22Rv1 (cell line): ENCODE data around the gene MGAT4A.

ENCODE experiments used
- H3K27ac ChIP-seq: fragments of 450-650 bp; 2 replicates; pipeline ENCODE4 v1.5.1; 2017
- ZFX ChIP-seq: fragments of 450-650 bp; IDR thresholded peaks from 2 replicates; pipeline ENCODE4 v1.6.1; 2017; ENCODE audit warnings: antibody characterized with exemption, borderline replicate concordance
- TF ChIP-seq, protein P1 (sequence below): fragments of 450-650 bp; IDR thresholded peaks from 2 replicates; pipeline ENCODE4 v1.5.1; 2017; ENCODE audit warnings: mild to moderate bottlenecking

Gene MGAT4A

DNA sequence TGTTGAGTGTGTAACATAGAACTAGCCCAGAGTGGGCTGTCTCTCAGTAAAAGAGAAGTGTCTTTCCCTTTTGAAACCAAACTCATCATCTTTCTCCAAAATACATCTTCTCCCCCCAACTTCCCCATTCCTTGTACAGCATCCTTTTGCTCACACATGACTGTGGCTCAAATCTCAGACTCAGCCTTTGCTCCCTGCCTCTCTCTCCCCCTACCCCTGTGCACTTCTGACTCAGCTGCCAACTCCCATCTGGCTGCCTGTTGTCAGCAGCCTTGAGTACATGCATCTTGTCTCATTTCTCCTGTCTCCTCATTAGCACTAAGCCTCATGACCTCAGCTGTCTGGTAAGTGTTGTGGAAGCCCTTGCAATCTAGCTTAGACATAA is 18.1 kb upstream of the MGAT4A start:
- no peak overlapping the region for H3K27ac ChIP-seq
- TF ChIP-seq ZFX = no peak
- TF ChIP-seq, protein P1, sequence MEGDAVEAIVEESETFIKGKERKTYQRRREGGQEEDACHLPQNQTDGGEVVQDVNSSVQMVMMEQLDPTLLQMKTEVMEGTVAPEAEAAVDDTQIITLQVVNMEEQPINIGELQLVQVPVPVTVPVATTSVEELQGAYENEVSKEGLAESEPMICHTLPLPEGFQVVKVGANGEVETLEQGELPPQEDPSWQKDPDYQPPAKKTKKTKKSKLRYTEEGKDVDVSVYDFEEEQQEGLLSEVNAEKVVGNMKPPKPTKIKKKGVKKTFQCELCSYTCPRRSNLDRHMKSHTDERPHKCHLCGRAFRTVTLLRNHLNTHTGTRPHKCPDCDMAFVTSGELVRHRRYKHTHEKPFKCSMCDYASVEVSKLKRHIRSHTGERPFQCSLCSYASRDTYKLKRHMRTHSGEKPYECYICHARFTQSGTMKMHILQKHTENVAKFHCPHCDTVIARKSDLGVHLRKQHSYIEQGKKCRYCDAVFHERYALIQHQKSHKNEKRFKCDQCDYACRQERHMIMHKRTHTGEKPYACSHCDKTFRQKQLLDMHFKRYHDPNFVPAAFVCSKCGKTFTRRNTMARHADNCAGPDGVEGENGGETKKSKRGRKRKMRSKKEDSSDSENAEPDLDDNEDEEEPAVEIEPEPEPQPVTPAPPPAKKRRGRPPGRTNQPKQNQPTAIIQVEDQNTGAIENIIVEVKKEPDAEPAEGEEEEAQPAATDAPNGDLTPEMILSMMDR = no peak

DNA sequence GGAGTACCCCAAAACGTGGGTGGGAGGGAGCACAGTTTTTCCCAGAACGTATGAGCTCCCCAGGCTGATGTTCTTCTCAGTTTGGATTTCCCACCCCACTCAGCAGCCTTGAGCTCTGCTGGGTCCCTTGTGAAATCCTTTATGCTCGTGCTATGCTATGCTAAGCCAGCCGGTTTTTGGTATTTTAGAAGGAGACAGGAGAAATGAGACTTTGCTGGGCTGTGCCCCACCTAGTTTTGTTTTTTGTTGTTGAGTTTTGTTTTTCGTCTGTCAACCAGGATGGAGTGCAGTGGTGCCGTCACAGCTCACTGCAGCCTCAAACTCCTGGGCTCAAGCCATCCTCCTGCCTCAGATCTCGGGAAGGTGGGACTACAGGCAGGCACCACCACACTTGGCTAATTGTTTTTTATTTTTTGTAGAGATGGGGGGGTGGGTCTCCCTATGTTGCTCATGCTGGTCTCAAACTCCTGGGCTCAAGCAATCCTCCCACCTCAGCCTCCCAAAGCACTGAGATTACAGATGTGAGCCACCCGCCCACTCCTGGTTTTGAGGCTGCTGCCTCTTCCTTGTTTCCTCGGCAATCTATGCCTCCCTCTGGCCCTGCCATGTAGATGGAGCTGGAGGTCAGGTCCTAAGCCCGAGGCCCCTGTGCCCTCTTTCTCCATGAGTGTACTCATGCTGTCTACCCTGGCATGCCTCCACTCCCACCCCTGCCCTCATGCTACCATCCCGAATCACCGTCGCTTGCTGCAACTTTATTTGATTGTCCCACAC is 17.5 kb upstream of the MGAT4A start:
- H3K27ac ChIP-seq = no peak overlapping the region
- no peak for TF ChIP-seq ZFX
- TF ChIP-seq, protein P1 = no peak

DNA sequence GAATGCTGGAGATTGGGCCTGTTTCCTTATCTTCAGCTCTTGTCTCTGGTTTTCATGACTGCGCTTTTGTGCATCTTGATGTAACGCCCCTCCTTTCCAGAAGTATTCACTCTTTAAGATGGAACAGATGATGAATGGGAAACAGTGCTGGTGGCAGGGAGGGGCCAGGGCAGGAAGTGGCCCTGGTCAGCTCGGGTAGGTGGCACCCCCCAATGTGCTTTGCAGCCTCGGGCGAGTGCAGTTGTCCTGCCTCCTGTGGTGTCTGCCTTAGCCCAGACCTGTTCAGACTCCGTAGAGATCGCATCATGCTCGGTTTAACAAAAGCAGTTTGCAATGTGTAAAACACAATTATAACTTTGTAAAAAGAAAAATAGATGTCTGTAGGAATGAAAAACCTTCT is 17.0 kb upstream of the MGAT4A start:
- H3K27ac ChIP-seq = no peak overlapping the region
- TF ChIP-seq ZFX = no peak
- TF ChIP-seq, protein P1 = no peak

DNA sequence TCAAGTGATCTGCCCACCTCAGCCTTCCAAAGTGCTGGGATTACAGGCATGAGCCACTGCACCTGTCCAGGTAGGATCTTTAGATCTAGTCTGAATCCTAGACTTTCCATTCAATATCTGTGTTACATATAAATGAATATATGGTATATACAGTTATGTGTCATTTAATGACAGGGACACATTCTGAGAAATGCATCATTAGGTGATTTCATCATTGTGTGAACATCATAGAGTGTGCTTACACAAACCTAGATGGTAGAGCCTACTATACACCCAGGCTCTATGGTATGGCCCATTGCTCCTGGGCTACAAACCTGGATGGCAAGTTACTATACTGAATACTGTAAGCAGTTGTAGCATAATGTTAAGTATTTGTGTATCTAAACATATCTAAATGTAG is 15.5 kb upstream of the MGAT4A start:
- TF ChIP-seq, protein P1 = no peak
- TF ChIP-seq ZFX = no peak
- H3K27ac ChIP-seq = no peak overlapping the region

DNA sequence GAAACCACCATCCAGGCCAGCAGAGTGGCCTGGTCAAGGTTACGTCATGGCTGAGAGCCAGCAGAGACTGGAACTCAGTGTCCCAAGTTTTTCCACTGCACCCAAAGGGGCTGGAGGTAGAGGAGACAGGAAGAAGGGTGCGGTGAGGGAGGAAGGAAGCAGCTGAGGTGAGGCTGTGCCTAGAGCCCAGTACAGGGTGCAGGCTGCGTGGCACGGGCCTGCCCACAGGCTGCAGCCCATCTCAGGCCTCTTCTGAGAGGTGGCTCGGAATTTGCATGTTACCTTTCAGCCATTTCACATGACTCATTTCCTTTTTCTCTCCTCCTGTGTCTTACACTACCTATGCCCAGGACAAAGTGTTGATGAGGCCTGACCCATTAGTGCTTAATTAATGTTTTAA is 13.7 kb upstream of the MGAT4A start:
- H3K27ac ChIP-seq = no peak overlapping the region
- TF ChIP-seq, protein P1 = no peak
- no peak for TF ChIP-seq ZFX

DNA sequence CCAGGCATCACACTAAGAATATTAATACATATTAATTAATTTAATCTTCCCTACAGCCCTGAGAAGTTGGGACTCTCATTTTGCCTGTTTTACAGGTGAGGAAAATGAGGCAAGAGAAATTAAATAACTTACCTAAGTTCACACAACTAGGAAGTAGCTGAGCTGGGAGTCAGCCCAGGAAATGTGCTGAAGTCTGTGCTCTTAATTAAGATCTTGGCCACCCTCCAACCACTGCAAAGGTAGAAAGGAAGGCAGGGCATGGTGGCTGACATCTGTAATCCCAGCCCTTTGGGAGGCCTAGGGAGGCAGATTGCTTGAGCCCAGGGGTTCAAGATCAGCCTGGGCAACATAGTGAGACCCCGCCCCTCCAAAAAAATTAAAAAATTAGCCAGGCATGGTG is 12.9 kb upstream of the MGAT4A start:
- no peak for TF ChIP-seq ZFX
- TF ChIP-seq, protein P1 = no peak
- no peak overlapping the region for H3K27ac ChIP-seq

DNA sequence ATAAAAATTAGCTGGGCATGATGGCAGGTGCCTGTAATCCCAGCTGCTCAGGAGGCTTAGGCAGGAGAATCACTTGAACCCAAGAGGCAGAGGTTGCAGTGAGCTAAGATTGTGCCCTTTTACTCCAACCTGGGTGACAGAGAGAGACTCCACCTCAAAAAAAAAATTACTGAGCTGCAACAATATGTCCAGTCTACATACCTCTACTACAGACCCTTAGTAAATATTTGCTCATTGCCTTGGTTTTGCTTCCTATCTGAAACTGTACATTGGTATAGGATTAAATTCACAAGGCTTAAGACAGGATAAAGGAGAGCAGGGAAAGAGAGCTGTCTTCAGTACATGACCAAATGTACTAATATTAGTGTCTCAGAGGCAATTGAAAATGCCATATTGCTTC is 8.1 kb upstream of the MGAT4A start:
- no peak for TF ChIP-seq ZFX
- TF ChIP-seq, protein P1 = no peak

More for the DNA sequence above, 8.1 kb upstream of the MGAT4A start:
- H3K27ac ChIP-seq = no peak overlapping the region
